Fibroblast of pulmonary artery (primary cell): ENCODE data around the gene CENPO.
"Not testable (repeated sequence)": the region's sequence is repeated elsewhere in the genome, so short reads cannot be mapped to it uniquely, and the experiment has no call there.

Experiments used
- DNase-seq: peaks from one replicate; pipeline ENCODE4 v3.0.0-alpha.2; 2010; ENCODE audit warnings: low read depth
- H3K4me3 ChIP-seq: replicated peaks from 2 replicates; pipeline ENCODE4 v1.5.1; 2011; ENCODE audit warnings: low read depth, mild to moderate bottlenecking, control low read depth, low read length, moderate library complexity
- TF ChIP-seq, protein P1 (sequence below): IDR thresholded peaks from 2 replicates; pipeline ENCODE4 v1.5.1; 2011; ENCODE audit warnings: mild to moderate bottlenecking, control low read depth, low read length, inconsistent platforms; ENCODE audit errors: missing control alignments

The CENPO gene

GRCh38 chr2:24832931-24833701 lies 39.9 kb downstream of the CENPO start:
- no peak for DNase-seq
- TF ChIP-seq, protein P1, sequence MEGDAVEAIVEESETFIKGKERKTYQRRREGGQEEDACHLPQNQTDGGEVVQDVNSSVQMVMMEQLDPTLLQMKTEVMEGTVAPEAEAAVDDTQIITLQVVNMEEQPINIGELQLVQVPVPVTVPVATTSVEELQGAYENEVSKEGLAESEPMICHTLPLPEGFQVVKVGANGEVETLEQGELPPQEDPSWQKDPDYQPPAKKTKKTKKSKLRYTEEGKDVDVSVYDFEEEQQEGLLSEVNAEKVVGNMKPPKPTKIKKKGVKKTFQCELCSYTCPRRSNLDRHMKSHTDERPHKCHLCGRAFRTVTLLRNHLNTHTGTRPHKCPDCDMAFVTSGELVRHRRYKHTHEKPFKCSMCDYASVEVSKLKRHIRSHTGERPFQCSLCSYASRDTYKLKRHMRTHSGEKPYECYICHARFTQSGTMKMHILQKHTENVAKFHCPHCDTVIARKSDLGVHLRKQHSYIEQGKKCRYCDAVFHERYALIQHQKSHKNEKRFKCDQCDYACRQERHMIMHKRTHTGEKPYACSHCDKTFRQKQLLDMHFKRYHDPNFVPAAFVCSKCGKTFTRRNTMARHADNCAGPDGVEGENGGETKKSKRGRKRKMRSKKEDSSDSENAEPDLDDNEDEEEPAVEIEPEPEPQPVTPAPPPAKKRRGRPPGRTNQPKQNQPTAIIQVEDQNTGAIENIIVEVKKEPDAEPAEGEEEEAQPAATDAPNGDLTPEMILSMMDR, result no peak
- H3K4me3 ChIP-seq, result no peak overlapping the region

DNA sequence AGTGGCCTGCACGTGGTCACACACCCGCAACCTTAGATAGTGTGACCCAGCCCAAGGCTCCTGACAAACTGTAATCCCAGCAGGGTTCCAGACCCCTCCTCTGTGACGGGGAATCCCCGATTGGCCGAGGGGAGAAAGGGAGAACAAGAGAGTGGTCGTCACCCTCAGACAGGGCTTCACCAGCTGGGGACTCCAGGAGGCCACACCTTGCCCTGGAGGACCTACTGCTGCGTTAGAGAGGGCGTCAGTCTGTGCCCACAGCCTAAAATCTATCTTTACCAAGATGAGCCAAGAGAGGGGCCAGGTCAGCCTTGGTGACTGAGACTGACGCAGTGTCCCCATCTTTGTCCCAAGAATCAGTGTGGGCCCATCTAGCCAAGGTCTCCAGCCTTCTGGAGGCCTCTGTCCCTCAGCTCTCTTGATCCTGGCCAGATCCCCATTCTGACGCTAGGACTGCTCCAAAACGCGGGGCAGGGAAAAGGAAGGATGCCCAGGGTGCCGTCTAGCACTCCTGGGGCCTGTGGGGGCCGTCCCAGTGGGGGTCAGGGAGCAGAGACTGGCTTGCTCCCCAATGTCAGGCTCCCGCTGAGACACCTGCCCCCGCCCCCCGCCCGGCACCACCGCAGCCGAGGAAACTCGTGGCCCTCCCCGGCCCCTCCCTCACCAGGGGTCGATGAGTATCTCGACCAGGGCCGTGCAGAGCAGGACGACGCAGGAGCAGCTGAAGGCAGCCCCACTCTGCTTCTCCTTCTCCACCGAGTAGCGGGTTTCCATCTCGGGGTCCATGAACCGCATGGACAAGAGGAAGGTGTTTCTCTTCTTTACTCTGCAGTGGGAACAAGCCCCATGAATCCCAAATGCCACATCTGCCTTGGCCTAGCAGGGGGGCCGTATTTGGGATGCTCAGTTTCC lies 40.9 kb downstream of the CENPO start:
- H3K4me3 ChIP-seq, result no peak overlapping the region
- TF ChIP-seq, protein P1, result no peak
- no peak for DNase-seq

DNA sequence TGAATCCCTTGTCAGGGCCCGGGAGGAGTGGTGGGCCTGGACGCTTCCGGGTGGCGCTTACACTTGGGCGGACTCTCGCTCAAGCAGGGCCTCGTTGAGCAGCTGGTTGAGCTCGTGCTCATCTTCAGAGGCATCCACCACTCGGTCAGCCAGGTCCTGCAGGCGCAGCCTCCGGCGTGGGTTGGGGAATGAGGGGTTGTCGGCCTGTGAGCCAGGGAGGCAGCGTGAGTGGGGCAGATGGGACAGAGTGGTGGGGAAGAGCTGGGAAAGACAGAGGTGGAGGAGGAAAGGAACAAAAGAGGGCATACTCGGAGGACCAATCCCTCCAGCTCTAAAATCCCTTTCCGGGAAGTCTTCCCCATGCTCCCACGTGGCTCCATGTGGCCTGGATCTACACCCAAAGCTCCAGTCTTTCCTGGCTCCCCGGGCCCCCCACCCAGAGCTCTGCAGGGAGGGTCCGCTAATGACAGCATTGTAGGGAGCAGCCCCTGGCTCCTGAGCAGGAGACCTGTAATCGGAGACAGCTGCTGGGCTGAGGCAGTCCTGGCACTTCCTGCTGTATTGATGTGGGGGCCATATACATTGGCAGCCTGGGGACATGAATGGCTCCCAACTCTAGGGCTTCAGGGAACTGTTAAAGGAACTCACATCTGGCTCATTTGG lies 41.6 kb downstream of the CENPO start:
- DNase-seq, result no peak
- no peak overlapping the region for H3K4me3 ChIP-seq
- TF ChIP-seq, protein P1, result no peak

GRCh38 chr2:24835411-24835810 lies 42.2 kb downstream of the CENPO start:
- not testable (repeated sequence) for DNase-seq, H3K4me3 ChIP-seq

DNA sequence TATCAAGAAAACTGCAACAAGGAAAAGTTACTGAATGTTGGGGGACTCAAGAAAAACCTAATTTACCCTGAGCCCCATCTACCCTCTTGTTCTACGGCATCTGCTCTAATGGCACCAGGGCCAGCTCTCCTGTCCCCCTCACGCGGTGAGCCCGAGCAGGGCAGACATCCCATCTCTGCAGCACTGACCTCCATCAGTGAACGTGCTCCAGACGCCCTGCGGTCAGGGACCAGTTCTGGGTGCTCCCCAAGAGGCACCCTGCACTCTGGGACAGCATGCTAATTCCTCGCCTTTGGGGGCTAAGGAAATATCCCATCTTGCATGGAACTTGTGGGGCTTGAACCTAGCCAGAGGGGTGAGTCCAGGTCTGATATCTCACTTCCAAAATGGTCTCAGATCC lies 43.0 kb downstream of the CENPO start:
- no peak overlapping the region for H3K4me3 ChIP-seq
- no peak for DNase-seq
- TF ChIP-seq, protein P1, result no peak

DNA sequence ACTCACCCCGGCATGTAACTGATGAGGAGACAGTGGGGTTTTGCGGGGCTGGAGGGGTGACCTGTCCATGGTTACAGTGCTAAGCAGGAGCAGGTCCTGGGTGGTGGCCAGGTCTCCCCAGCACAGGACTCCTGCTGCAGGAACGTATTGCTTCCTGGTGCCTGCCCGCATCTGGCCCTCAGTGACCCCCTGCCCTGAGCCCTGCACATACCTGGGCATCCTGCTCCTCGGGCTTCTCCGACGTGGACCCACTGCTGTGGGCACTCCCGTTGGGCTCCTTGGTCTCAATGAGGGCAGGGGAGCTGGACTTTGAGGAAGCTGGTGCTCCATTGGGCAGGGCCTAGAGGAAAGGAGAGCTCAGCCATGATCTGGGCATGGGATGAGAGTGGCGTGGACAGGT lies 43.5 kb downstream of the CENPO start:
- no peak for DNase-seq
- no peak overlapping the region for H3K4me3 ChIP-seq
- TF ChIP-seq, protein P1, result no peak

GRCh38 chr2:24837996-24838513 lies 44.8 kb downstream of the CENPO start:
- H3K4me3 ChIP-seq, result no peak overlapping the region
- TF ChIP-seq, protein P1, result no peak
- no peak for DNase-seq
